ENCODE results near the gene BCL11B. TPM values are rescaled to one million over a fixed set of nuclear protein-coding genes. Genes with fewer than 3 reads are reported as not detected.
A peak's percentile ranks its signal among the peaks of the same experiment; 100 is the strongest.

Gene BCL11B
- total and polyA plus RNA-seq, 2 of the 8 experiments (the other 6 are each of a cell fraction or from before 2014, with no cell fraction given) = 0.63 to 5.9 TPM

DNA sequence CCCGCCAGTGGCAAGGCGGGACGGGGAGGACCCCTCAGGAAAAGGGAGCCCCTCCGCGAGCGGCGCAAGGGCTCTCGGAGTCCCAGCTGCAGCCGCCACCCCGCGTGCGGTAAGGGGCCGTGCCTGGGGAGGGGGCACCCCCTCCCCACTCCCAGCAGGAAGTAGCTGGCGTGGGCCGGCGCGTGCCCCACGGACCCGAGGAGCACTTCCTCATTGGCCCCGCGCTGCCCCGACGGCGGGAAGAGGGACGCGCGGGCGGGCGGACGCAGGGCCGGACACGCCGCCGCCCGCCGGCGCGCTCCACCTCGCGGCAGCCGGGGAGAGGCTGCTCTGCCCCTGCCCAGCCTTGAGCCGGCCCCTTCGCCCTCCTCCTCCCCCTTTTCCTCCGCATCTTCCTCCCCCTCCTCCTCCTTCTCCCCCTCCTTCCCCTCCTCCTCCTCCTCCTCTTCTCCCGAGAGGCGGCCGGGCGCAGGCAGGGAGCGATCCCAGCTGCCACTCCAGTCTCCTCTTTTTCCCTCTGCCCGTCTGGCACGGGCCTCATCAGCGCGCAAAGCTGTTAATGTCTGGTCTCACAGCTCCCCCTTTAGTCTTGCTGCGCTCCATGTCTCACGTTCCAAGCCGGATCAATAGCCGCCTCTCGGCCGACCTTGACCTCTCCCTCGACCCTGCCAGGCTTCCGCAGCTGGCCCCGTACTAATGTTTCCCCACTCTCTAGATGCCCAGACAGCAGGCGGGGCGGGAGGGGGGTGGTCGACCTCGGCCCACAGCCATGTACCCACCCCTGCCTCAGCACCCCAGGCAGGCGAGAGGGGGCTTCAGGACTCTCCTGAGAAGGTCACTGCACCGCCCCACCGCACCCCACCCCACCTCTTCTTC lies 2.6 kb upstream of the BCL11B start (continued):
- TF ChIP-seq, protein P1, sequence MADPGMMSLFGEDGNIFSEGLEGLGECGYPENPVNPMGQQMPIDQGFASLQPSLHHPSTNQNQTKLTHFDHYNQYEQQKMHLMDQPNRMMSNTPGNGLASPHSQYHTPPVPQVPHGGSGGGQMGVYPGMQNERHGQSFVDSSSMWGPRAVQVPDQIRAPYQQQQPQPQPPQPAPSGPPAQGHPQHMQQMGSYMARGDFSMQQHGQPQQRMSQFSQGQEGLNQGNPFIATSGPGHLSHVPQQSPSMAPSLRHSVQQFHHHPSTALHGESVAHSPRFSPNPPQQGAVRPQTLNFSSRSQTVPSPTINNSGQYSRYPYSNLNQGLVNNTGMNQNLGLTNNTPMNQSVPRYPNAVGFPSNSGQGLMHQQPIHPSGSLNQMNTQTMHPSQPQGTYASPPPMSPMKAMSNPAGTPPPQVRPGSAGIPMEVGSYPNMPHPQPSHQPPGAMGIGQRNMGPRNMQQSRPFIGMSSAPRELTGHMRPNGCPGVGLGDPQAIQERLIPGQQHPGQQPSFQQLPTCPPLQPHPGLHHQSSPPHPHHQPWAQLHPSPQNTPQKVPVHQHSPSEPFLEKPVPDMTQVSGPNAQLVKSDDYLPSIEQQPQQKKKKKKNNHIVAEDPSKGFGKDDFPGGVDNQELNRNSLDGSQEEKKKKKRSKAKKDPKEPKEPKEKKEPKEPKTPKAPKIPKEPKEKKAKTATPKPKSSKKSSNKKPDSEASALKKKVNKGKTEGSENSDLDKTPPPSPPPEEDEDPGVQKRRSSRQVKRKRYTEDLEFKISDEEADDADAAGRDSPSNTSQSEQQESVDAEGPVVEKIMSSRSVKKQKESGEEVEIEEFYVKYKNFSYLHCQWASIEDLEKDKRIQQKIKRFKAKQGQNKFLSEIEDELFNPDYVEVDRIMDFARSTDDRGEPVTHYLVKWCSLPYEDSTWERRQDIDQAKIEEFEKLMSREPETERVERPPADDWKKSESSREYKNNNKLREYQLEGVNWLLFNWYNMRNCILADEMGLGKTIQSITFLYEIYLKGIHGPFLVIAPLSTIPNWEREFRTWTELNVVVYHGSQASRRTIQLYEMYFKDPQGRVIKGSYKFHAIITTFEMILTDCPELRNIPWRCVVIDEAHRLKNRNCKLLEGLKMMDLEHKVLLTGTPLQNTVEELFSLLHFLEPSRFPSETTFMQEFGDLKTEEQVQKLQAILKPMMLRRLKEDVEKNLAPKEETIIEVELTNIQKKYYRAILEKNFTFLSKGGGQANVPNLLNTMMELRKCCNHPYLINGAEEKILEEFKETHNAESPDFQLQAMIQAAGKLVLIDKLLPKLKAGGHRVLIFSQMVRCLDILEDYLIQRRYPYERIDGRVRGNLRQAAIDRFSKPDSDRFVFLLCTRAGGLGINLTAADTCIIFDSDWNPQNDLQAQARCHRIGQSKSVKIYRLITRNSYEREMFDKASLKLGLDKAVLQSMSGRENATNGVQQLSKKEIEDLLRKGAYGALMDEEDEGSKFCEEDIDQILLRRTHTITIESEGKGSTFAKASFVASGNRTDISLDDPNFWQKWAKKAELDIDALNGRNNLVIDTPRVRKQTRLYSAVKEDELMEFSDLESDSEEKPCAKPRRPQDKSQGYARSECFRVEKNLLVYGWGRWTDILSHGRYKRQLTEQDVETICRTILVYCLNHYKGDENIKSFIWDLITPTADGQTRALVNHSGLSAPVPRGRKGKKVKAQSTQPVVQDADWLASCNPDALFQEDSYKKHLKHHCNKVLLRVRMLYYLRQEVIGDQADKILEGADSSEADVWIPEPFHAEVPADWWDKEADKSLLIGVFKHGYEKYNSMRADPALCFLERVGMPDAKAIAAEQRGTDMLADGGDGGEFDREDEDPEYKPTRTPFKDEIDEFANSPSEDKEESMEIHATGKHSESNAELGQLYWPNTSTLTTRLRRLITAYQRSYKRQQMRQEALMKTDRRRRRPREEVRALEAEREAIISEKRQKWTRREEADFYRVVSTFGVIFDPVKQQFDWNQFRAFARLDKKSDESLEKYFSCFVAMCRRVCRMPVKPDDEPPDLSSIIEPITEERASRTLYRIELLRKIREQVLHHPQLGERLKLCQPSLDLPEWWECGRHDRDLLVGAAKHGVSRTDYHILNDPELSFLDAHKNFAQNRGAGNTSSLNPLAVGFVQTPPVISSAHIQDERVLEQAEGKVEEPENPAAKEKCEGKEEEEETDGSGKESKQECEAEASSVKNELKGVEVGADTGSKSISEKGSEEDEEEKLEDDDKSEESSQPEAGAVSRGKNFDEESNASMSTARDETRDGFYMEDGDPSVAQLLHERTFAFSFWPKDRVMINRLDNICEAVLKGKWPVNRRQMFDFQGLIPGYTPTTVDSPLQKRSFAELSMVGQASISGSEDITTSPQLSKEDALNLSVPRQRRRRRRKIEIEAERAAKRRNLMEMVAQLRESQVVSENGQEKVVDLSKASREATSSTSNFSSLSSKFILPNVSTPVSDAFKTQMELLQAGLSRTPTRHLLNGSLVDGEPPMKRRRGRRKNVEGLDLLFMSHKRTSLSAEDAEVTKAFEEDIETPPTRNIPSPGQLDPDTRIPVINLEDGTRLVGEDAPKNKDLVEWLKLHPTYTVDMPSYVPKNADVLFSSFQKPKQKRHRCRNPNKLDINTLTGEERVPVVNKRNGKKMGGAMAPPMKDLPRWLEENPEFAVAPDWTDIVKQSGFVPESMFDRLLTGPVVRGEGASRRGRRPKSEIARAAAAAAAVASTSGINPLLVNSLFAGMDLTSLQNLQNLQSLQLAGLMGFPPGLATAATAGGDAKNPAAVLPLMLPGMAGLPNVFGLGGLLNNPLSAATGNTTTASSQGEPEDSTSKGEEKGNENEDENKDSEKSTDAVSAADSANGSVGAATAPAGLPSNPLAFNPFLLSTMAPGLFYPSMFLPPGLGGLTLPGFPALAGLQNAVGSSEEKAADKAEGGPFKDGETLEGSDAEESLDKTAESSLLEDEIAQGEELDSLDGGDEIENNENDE (IDR thresholded peaks at IDR 0.05; ENCODE audit: insufficient replicate concordance, low read length) = no peak
- TF ChIP-seq BRCA1 (IDR thresholded peaks at IDR 0.05; ENCODE audit: low read depth, low read length) (no peak), RBBP5 (IDR thresholded peaks at IDR 0.05; ENCODE audit: borderline replicate concordance, low read depth, low read length) (peak; percentile 80; the same call in 1 of the 2 replicates), RXRA (IDR thresholded peaks at IDR 0.05; ENCODE audit: insufficient read depth, low read depth, low read length) (0 out of 2 replicates have a peak, but pooled peaks have one; percentile 66), EGR1 (IDR thresholded peaks at IDR 0.05; ENCODE audit: borderline replicate concordance, low read depth, low read length) (peak; percentile 41; the same call in 1 of the 2 replicates), CBX5 (IDR thresholded peaks at IDR 0.05; ENCODE audit: low read depth, low read length) (no peak), SP2 (IDR thresholded peaks at IDR 0.05; ENCODE audit: low read length) (no peak)
- TF ChIP-seq, protein P2, sequence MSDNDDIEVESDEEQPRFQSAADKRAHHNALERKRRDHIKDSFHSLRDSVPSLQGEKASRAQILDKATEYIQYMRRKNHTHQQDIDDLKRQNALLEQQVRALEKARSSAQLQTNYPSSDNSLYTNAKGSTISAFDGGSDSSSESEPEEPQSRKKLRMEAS (IDR thresholded peaks at IDR 0.05) = peak; percentile 51
- TF ChIP-seq, protein P3, sequence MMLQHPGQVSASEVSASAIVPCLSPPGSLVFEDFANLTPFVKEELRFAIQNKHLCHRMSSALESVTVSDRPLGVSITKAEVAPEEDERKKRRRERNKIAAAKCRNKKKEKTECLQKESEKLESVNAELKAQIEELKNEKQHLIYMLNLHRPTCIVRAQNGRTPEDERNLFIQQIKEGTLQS (IDR thresholded peaks at IDR 0.05; ENCODE audit: insufficient read depth, low read depth, low read length) = no peak

Data from H1 (cell line).